ENCODE data around the gene ASTN2.

DNA sequence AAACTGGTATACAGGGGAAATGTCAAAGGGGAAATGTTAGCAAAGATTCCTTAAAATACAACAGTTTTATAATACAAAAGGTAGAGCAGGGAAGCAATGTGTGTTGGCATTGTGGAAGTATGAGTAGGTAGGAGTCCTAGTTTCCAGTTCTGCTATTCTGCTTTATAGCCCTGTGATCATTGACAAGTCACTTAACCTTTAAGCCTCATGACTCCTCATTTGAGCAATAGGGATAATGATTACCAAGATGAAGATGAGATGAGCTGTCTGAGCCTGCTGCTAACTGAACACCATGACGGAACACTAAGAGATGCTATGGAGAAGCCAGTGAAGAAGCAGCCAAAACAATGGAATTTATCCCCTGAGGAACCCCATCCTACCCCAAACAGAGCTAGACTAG lies 1009.5 kb downstream of the ASTN2 start:
- TF ChIP-seq POLR2A (IDR thresholded peaks at IDR 0.05), result no peak
- TF ChIP-seq, protein P1, sequence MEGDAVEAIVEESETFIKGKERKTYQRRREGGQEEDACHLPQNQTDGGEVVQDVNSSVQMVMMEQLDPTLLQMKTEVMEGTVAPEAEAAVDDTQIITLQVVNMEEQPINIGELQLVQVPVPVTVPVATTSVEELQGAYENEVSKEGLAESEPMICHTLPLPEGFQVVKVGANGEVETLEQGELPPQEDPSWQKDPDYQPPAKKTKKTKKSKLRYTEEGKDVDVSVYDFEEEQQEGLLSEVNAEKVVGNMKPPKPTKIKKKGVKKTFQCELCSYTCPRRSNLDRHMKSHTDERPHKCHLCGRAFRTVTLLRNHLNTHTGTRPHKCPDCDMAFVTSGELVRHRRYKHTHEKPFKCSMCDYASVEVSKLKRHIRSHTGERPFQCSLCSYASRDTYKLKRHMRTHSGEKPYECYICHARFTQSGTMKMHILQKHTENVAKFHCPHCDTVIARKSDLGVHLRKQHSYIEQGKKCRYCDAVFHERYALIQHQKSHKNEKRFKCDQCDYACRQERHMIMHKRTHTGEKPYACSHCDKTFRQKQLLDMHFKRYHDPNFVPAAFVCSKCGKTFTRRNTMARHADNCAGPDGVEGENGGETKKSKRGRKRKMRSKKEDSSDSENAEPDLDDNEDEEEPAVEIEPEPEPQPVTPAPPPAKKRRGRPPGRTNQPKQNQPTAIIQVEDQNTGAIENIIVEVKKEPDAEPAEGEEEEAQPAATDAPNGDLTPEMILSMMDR (IDR thresholded peaks at IDR 0.05), result no peak

All from lower leg skin (tissue), 3 donors.